MM.1S (cell line): Measurements from ENCODE around the gene MASP1.

ENCODE experiments used
- DNase-seq: peaks from one replicate; pipeline ENCODE4 v3.0.0-alpha.2; 2015
- H2AFZ ChIP-seq: fragments of 300-600 bp; sonication (generic); 2 replicates; pipeline ENCODE4 v1.6.0; 2016; ENCODE audit warnings: antibody characterized with exemption, low read length
- H3F3A ChIP-seq: fragments of 300-600 bp; sonication (generic); 2 replicates; pipeline ENCODE4 v1.6.1; 2016; ENCODE audit warnings: mild to moderate bottlenecking, antibody characterized with exemption, low read length, moderate library complexity, mixed read lengths; ENCODE audit not compliant: insufficient read depth
- H3K27ac ChIP-seq: fragments of 300-600 bp; sonication (generic); 2 replicates; pipeline ENCODE4 v1.5.1; 2016; ENCODE audit warnings: mild to moderate bottlenecking, low read length
- H3K27me3 ChIP-seq: fragments of 300-600 bp; sonication (generic); replicated peaks from 2 replicates; pipeline ENCODE4 v1.6.0; 2016; ENCODE audit warnings: low read length; ENCODE audit not compliant: insufficient read depth
- H3K36me3 ChIP-seq: fragments of 300-600 bp; sonication (generic); replicated peaks from 2 replicates; pipeline ENCODE4 v1.6.1; 2016; ENCODE audit warnings: mild to moderate bottlenecking, low read length, mixed read lengths; ENCODE audit not compliant: insufficient read depth
- H3K4me1 ChIP-seq: fragments of 300-600 bp; sonication (generic); 2 replicates; pipeline ENCODE4 v1.6.1; 2016; ENCODE audit warnings: low read length, mixed read lengths
- H3K4me2 ChIP-seq: fragments of 300-600 bp; sonication (generic); 2 replicates; pipeline ENCODE4 v1.6.0; 2016; ENCODE audit warnings: low read depth, low read length
- H3K4me3 ChIP-seq: fragments of 300-600 bp; sonication (generic); 2 replicates; pipeline ENCODE4 v1.5.1; 2016; ENCODE audit warnings: low read length, mixed read lengths
- H3K79me2 ChIP-seq: fragments of 300-600 bp; sonication (generic); 2 replicates; pipeline ENCODE4 v1.6.1; 2016; ENCODE audit warnings: mixed run types, low read length, mixed read lengths
- H3K9ac ChIP-seq: fragments of 300-600 bp; sonication (generic); 2 replicates; pipeline ENCODE4 v1.6.1; 2016; ENCODE audit warnings: low read length, mixed read lengths
- H3K9me2 ChIP-seq: fragments of 300-600 bp; sonication (generic); replicated peaks from 2 replicates; pipeline ENCODE4 v1.6.1; 2016; ENCODE audit warnings: mild to moderate bottlenecking, low read length, mixed read lengths; ENCODE audit not compliant: insufficient read depth
- H3K9me3 ChIP-seq: fragments of 300-600 bp; sonication (generic); replicated peaks from 2 replicates; pipeline ENCODE4 v1.6.1; 2016; ENCODE audit warnings: mild to moderate bottlenecking, low read length, mixed read lengths; ENCODE audit not compliant: insufficient read depth
- H4K20me1 ChIP-seq: fragments of 300-600 bp; sonication (generic); 2 replicates; pipeline ENCODE4 v1.6.1; 2016; ENCODE audit warnings: mild to moderate bottlenecking, low read length, moderate library complexity, mixed read lengths; ENCODE audit not compliant: insufficient read depth
- CTCF ChIP-seq: fragments of 300-600 bp; sonication (generic); IDR thresholded peaks from 2 replicates; pipeline ENCODE4 v1.5.1; 2016; ENCODE audit warnings: antibody characterized with exemption, low read length, mixed read lengths
- EZH2 ChIP-seq: fragments of 300-600 bp; sonication (generic); optimal IDR thresholded peaks from 2 replicates; pipeline ENCODE3; 2017; ENCODE audit warnings: low read depth, mild to moderate bottlenecking, antibody characterized with exemption, low read length, mixed read lengths
- EZH2phosphoT487 ChIP-seq: fragments of 300-600 bp; sonication (generic); IDR thresholded peaks from 2 replicates; pipeline ENCODE4 v1.6.1; 2018; ENCODE audit warnings: antibody characterized with exemption, low read length

Gene MASP1

GRCh38 chr3:187334904-187335303, 43.4 kb upstream of the MASP1 start:
- no peak overlapping the region for H3K4me3 ChIP-seq
- H3K9me2 ChIP-seq = no peaks in the 10 kb centered on the region
- no peaks in the 10 kb centered on the region for H3K79me2 ChIP-seq
- no peak for TF ChIP-seq CTCF
- no peak for TF ChIP-seq EZH2
- TF ChIP-seq EZH2phosphoT487 = no peak
- H3K9me3 ChIP-seq = no peaks in the 10 kb centered on the region
- H3F3A ChIP-seq = no peaks in the 10 kb centered on the region
- no peaks in the 10 kb centered on the region for H4K20me1 ChIP-seq
- H3K36me3 ChIP-seq = no peaks in the 10 kb centered on the region
- H3K9ac ChIP-seq = no peak overlapping the region
- H3K4me2 ChIP-seq = no peak overlapping the region
- no peak for DNase-seq
- H3K4me1 ChIP-seq = no peaks in the 10 kb centered on the region
- H3K27me3 ChIP-seq = no peaks in the 10 kb centered on the region
- no peak overlapping the region for H3K27ac ChIP-seq
- no peak overlapping the region for H2AFZ ChIP-seq

- no peak overlapping the region for H3K4me3 ChIP-seq
- no peaks in the 10 kb centered on the region for H3K9me2 ChIP-seq
- no peaks in the 10 kb centered on the region for H3F3A ChIP-seq
- H4K20me1 ChIP-seq = no peaks in the 10 kb centered on the region
- no peak overlapping the region for H3K4me2 ChIP-seq
- no peak overlapping the region for H2AFZ ChIP-seq
- H3K4me1 ChIP-seq = no peaks in the 10 kb centered on the region
- no peak overlapping the region for H3K27ac ChIP-seq
- TF ChIP-seq EZH2phosphoT487 (no peak), EZH2 (no peak), CTCF (no peak)
- H3K79me2 ChIP-seq = no peaks in the 10 kb centered on the region
- H3K36me3 ChIP-seq = no peaks in the 10 kb centered on the region
- no peaks in the 10 kb centered on the region for H3K9me3 ChIP-seq
- no peaks in the 10 kb centered on the region for H3K27me3 ChIP-seq
- no peak overlapping the region for H3K9ac ChIP-seq
- DNase-seq = no peak
Measured at GRCh38 chr3:187328691-187329090, 37.2 kb upstream of the MASP1 start.

- no peaks in the 10 kb centered on the region for H3K9me2 ChIP-seq
- H3K4me1 ChIP-seq = no peaks in the 10 kb centered on the region
- H3K27ac ChIP-seq = no peak overlapping the region
- no peaks in the 10 kb centered on the region for H3K27me3 ChIP-seq
- no peak overlapping the region for H2AFZ ChIP-seq
- H3K9me3 ChIP-seq = no peaks in the 10 kb centered on the region
- no peaks in the 10 kb centered on the region for H3F3A ChIP-seq
- no peak overlapping the region for H3K9ac ChIP-seq
- no peaks in the 10 kb centered on the region for H4K20me1 ChIP-seq
- no peak overlapping the region for H3K4me3 ChIP-seq
- H3K36me3 ChIP-seq = no peaks in the 10 kb centered on the region
- DNase-seq = no peak
- H3K79me2 ChIP-seq = no peaks in the 10 kb centered on the region
- no peak for TF ChIP-seq EZH2phosphoT487
- TF ChIP-seq EZH2 = no peak
- no peak overlapping the region for H3K4me2 ChIP-seq
Measured at GRCh38 chr3:187327845-187328244, 36.3 kb upstream of the MASP1 start.

GRCh38 chr3:187325632-187326031, 34.1 kb upstream of the MASP1 start:
- no peak for TF ChIP-seq CTCF
- H4K20me1 ChIP-seq = no peaks in the 10 kb centered on the region
- no peaks in the 10 kb centered on the region for H3K9me3 ChIP-seq
- no peaks in the 10 kb centered on the region for H3K9me2 ChIP-seq
- no peaks in the 10 kb centered on the region for H3K4me1 ChIP-seq
- no peaks in the 10 kb centered on the region for H3F3A ChIP-seq
- no peaks in the 10 kb centered on the region for H3K79me2 ChIP-seq
- no peak overlapping the region for H3K9ac ChIP-seq
- H3K36me3 ChIP-seq = no peaks in the 10 kb centered on the region
- no peaks in the 10 kb centered on the region for H3K27me3 ChIP-seq
- DNase-seq = no peak
- H2AFZ ChIP-seq = no peak overlapping the region
- H3K27ac ChIP-seq = no peak overlapping the region
- H3K4me2 ChIP-seq = no peak overlapping the region
- H3K4me3 ChIP-seq = no peak overlapping the region
